ENCODE measurements around the gene ARL8A.

DNA sequence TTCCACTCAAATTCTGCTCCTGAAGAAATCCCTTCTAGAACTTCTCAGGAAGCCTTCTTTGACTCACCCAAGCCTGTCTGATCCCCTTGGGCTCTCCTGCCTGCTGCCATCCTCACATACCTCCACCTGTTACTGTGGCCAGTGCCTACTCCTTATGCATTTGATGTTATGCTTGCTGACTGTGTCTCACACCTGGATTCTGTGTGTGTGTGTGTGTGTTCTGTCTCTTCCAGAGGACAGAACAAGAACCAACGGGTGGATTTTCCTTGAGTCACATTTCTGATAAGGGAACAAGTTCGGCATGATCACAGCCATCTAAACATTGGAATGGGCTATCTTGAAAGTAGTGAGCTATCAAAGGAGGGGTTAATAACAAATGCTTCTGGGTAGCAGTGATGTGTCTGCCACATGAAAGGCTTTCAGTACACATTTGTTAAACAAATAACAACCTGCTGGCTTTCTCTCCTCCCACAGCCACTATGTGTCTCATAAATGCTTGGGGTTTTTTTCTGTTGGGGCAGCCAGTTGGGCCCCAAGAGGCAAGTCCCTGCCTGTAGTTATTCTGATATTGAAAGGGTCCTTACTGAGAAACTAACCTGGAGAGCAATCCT lies 30.7 kb downstream of the ARL8A start:
- TF ChIP-seq CTCF (IDR thresholded peaks at IDR 0.05 in 2 of 3, conservative IDR thresholded peaks at IDR 0.05 in 1 of 3; ENCODE audit: borderline replicate concordance in 1 of 3, insufficient read depth in 1 of 3, low read depth in 2 of 3, low read length in 2 of 3) (no peak), POLR2AphosphoS5 (IDR thresholded peaks at IDR 0.05; ENCODE audit: low read depth, low read length) (no peak), ZNF274 (IDR thresholded peaks at IDR 0.05; ENCODE audit: low read depth, low read length) (no peak), SIN3A (IDR thresholded peaks at IDR 0.05; ENCODE audit: low read depth) (no peak), MAX (IDR thresholded peaks at IDR 0.05) (no peak), POLR2A (IDR thresholded peaks at IDR 0.05; ENCODE audit: borderline replicate concordance, extremely low read depth, insufficient read depth, insufficient read length) (no peak), EZH2phosphoT487 (IDR thresholded peaks at IDR 0.05; ENCODE audit: borderline replicate concordance) (no peak), EGR1 (IDR thresholded peaks at IDR 0.05; ENCODE audit: low read depth) (no peak)
- TF ChIP-seq, protein P1, sequence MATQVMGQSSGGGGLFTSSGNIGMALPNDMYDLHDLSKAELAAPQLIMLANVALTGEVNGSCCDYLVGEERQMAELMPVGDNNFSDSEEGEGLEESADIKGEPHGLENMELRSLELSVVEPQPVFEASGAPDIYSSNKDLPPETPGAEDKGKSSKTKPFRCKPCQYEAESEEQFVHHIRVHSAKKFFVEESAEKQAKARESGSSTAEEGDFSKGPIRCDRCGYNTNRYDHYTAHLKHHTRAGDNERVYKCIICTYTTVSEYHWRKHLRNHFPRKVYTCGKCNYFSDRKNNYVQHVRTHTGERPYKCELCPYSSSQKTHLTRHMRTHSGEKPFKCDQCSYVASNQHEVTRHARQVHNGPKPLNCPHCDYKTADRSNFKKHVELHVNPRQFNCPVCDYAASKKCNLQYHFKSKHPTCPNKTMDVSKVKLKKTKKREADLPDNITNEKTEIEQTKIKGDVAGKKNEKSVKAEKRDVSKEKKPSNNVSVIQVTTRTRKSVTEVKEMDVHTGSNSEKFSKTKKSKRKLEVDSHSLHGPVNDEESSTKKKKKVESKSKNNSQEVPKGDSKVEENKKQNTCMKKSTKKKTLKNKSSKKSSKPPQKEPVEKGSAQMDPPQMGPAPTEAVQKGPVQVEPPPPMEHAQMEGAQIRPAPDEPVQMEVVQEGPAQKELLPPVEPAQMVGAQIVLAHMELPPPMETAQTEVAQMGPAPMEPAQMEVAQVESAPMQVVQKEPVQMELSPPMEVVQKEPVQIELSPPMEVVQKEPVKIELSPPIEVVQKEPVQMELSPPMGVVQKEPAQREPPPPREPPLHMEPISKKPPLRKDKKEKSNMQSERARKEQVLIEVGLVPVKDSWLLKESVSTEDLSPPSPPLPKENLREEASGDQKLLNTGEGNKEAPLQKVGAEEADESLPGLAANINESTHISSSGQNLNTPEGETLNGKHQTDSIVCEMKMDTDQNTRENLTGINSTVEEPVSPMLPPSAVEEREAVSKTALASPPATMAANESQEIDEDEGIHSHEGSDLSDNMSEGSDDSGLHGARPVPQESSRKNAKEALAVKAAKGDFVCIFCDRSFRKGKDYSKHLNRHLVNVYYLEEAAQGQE (IDR thresholded peaks at IDR 0.05; ENCODE audit: low read depth): no peak
